Sigmoid colon (tissue), 4 donors: ENCODE results near the gene HOMER2.

Experiments used
- EP300 ChIP-seq, 4 donors: sonication (generic); formaldehyde crosslinking; IDR thresholded peaks; one replicate each; pipeline ENCODE4 v1.6.1; 2017; ENCODE audit warnings: antibody characterized with exemption in 4 of 4
- POLR2A ChIP-seq, 2 donors: fragments of 450-650 bp; IDR thresholded peaks; one replicate each; pipeline ENCODE4 v1.6.1; 2016; ENCODE audit warnings: antibody characterized with exemption in 2 of 2, mild to moderate bottlenecking in 2 of 2, moderate library complexity in 2 of 2
- POLR2AphosphoS5 ChIP-seq, 4 donors: sonication (generic); formaldehyde crosslinking; IDR thresholded peaks; one replicate each; pipeline ENCODE4 v1.6.1; 2017; ENCODE audit warnings: antibody characterized with exemption in 4 of 4
- TF ChIP-seq, protein P1 (sequence below), 4 experiments: fragments of 450-650 bp in 3 of 4; fragments of 200-600 bp in 1 of 4; IDR thresholded peaks; one replicate each; pipeline ENCODE4 v1.5.1; 2016 to 2019; ENCODE audit warnings: antibody characterized with exemption in 4 of 4, mild to moderate bottlenecking in 3 of 4, moderate library complexity in 2 of 4

DNA sequence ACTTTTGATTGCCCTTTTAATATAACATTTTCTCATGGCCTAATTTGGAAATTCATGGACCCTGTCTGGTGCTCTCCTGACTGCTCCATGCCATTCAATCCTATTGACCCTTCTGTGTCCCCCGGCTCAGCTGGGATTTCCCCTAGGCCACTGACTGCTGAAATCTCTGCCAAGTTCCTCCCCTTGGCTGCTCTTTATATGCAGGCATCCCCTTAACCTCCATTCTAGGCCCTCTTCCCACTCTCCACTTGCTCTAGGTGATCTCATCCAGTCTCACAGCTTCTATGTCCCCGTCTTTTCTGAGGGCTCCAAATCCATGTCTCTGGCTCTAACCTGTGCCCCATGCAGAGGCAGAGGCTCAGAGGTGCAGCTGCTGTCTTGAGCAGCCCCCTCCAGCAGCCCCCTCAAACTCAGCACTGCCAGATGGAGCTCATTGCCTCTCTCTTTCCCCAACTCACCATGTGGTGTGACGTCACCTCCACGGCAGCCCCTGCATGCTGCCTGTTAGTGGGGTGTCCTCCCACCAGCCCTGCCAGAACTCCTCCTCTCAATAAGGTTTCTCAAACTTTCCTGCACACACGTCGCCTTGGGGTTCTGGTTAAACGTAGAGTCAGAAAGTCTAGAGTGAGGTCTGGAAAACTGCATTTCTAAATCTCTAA, 153.2 kb downstream of the HOMER2 start:
- no peak for TF ChIP-seq POLR2AphosphoS5 (IDR thresholded peaks at IDR 0.05)
- TF ChIP-seq, protein P1, sequence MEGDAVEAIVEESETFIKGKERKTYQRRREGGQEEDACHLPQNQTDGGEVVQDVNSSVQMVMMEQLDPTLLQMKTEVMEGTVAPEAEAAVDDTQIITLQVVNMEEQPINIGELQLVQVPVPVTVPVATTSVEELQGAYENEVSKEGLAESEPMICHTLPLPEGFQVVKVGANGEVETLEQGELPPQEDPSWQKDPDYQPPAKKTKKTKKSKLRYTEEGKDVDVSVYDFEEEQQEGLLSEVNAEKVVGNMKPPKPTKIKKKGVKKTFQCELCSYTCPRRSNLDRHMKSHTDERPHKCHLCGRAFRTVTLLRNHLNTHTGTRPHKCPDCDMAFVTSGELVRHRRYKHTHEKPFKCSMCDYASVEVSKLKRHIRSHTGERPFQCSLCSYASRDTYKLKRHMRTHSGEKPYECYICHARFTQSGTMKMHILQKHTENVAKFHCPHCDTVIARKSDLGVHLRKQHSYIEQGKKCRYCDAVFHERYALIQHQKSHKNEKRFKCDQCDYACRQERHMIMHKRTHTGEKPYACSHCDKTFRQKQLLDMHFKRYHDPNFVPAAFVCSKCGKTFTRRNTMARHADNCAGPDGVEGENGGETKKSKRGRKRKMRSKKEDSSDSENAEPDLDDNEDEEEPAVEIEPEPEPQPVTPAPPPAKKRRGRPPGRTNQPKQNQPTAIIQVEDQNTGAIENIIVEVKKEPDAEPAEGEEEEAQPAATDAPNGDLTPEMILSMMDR (IDR thresholded peaks at IDR 0.05) = no peak
- no peak for TF ChIP-seq POLR2A (IDR thresholded peaks at IDR 0.05)
- TF ChIP-seq EP300 (IDR thresholded peaks at IDR 0.05) = no peak
